ENCODE results near the gene CTBP2.
"Not testable (repeated sequence)": the region's sequence is repeated elsewhere in the genome, so short reads cannot be mapped to it uniquely, and the experiment has no call there.

CTBP2 gene

GRCh38 chr10:125059348-125059747, 101.0 kb downstream of the CTBP2 start:
- DNase-seq = not testable (repeated sequence)

- DNase-seq = no peak
These were observed 103.0 kb downstream of the CTBP2 start for GRCh38 chr10:125057158-125058001.

GRCh38 chr10:125056161-125057132, 103.9 kb downstream of the CTBP2 start:
- DNase-seq = no peak

- DNase-seq = no peak
These were observed 104.9 kb downstream of the CTBP2 start for GRCh38 chr10:125055446-125055845.

- no peak for DNase-seq
These were observed 105.6 kb downstream of the CTBP2 start for GRCh38 chr10:125054669-125055268.

- no peak for DNase-seq
These were observed 106.1 kb downstream of the CTBP2 start for GRCh38 chr10:125054216-125054615.

- DNase-seq = no peak
These were observed 108.2 kb downstream of the CTBP2 start for GRCh38 chr10:125052146-125052545.

- DNase-seq = no peak
These were observed 110.0 kb downstream of the CTBP2 start for GRCh38 chr10:125050383-125050782.

- DNase-seq = no peak
These were observed 111.0 kb downstream of the CTBP2 start for GRCh38 chr10:125049216-125049881.

GRCh38 chr10:125048094-125048864, 112.1 kb downstream of the CTBP2 start:
- peak; percentile 60 for DNase-seq

- no peak for DNase-seq
These were observed 116.3 kb downstream of the CTBP2 start for GRCh38 chr10:125043841-125044658.

GRCh38 chr10:125041856-125042506, 118.4 kb downstream of the CTBP2 start:
- no peak for DNase-seq

- DNase-seq = no peak
These were observed 121.0 kb downstream of the CTBP2 start for GRCh38 chr10:125039354-125039769.

GRCh38 chr10:125038637-125039036, 121.7 kb downstream of the CTBP2 start:
- no peak for DNase-seq

GRCh38 chr10:125037145-125037877, 123.1 kb downstream of the CTBP2 start:
- DNase-seq = peak; percentile 71

GRCh38 chr10:125035588-125036295, 124.6 kb downstream of the CTBP2 start:
- DNase-seq = no peak

- peak; percentile 2 for DNase-seq
These were observed 125.2 kb downstream of the CTBP2 start for GRCh38 chr10:125035136-125035535.

GRCh38 chr10:125034675-125035074, 125.7 kb downstream of the CTBP2 start:
- DNase-seq = no peak
